Colonic mucosa (tissue), 4 donors: ENCODE data around the gene MUC20. TPM values are rescaled to one million over a fixed set of nuclear protein-coding genes. Genes with fewer than 3 reads are reported as not detected.

Experiments used
- DNase-seq: peaks from one replicate; pipeline ENCODE4 v3.0.0-alpha.2; 2020
- H3K27ac ChIP-seq: fragments of 200-600 bp; one replicate; pipeline ENCODE4 v1.8.0; 2021
- H3K27me3 ChIP-seq: fragments of 200-600 bp; one replicate; pipeline ENCODE4 v1.8.0; 2021
- H3K36me3 ChIP-seq: fragments of 200-600 bp; one replicate; pipeline ENCODE4 v1.8.0; 2021
- H3K4me1 ChIP-seq: fragments of 200-600 bp; one replicate; pipeline ENCODE4 v1.8.0; 2021; ENCODE audit warnings: mild to moderate bottlenecking
- H3K4me3 ChIP-seq: fragments of 200-600 bp; one replicate; pipeline ENCODE4 v1.8.0; 2021
- H3K9ac ChIP-seq, 2 donors: one replicate each; pipeline ENCODE4 v1.7.0; 2013; ENCODE audit warnings: control low read depth in 2 of 2, low read depth in 2 of 2, low read length in 2 of 2
- H3K9me3 ChIP-seq: fragments of 200-600 bp; one replicate; pipeline ENCODE4 v1.8.0; 2021
- intact Hi-C: fragments of 100-400 bp; cut with DNase I; formaldehyde crosslinking; loops from one replicate; pipeline ENCODE4 v1.14.1; 2022
- total RNA-seq, 2 donors: library from RNA; stranded (reverse); fragmentation: NEBNext Ultra II Directional in 1 of 2; extraction: Animal tissue kit (Norgen Biotek cat#: 25700) in 1 of 2; gene quantifications; one replicate each; pipeline ENCODE4 v1.2.1, GENCODE V29; 2021
- TF ChIP-seq, protein P1 (sequence below): fragments of 200-600 bp; IDR thresholded peaks from one replicate; pipeline ENCODE4 v1.8.0; 2022; ENCODE audit warnings: antibody characterized with exemption, mild to moderate bottlenecking
- donor health status: healthy.
- donor health status: DM: no; HTN: no; CAD: no.
- donor health status: DM: no; HTN: no; CAD: no.

MUC20 gene
- total RNA-seq, 2 donors from 2014 or later = 58.1 to 170 TPM

DNA sequence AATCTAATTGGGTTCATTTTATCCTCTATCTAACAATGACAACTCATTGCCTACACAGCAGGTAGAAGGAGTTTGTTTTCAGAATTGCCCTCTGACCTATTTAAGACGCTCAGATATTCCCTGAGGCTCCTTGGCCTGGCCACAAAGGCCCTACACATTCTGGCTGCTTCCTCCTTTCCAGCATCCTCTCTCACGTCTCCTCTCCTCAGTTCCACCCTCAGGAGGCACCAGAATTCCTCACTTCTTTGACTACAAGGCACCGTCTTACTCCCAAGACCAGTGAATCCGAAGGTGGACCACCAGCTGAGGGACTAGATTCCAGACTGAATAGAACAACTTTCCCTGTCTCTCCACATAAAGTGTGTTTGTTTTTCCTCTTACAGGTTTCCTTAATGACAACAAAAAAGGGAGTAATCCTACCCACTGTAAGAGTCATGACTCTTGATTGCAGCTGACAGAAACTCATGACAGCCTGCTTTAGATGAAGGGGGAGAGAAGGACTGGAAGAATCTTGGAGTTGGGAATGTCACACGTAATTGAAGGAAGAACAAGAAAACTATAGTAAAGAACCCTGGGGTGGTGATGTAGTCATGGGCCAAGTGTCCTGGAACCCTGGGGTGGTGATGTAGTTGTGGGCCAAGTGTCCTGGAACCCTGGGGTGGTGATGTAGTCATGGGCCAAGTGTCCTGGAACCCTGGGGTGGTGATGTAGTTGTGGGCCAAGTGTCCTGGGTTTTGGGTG is 22.0 kb upstream of the MUC20 start:
- no peak for DNase-seq
- TF ChIP-seq, protein P1, sequence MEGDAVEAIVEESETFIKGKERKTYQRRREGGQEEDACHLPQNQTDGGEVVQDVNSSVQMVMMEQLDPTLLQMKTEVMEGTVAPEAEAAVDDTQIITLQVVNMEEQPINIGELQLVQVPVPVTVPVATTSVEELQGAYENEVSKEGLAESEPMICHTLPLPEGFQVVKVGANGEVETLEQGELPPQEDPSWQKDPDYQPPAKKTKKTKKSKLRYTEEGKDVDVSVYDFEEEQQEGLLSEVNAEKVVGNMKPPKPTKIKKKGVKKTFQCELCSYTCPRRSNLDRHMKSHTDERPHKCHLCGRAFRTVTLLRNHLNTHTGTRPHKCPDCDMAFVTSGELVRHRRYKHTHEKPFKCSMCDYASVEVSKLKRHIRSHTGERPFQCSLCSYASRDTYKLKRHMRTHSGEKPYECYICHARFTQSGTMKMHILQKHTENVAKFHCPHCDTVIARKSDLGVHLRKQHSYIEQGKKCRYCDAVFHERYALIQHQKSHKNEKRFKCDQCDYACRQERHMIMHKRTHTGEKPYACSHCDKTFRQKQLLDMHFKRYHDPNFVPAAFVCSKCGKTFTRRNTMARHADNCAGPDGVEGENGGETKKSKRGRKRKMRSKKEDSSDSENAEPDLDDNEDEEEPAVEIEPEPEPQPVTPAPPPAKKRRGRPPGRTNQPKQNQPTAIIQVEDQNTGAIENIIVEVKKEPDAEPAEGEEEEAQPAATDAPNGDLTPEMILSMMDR = no peak
- H3K36me3 ChIP-seq = peaks cover 12% of the 10 kb centered on the region
- no peak overlapping the region for H3K4me3 ChIP-seq
- no peaks in the 10 kb centered on the region for H3K9me3 ChIP-seq
- H3K27ac ChIP-seq = no peak overlapping the region
- no peaks in the 10 kb centered on the region for H3K4me1 ChIP-seq
- H3K27me3 ChIP-seq = no peaks in the 10 kb centered on the region
- H3K9ac ChIP-seq = no peak overlapping the region
- intact Hi-C loops = no loop called here

DNA sequence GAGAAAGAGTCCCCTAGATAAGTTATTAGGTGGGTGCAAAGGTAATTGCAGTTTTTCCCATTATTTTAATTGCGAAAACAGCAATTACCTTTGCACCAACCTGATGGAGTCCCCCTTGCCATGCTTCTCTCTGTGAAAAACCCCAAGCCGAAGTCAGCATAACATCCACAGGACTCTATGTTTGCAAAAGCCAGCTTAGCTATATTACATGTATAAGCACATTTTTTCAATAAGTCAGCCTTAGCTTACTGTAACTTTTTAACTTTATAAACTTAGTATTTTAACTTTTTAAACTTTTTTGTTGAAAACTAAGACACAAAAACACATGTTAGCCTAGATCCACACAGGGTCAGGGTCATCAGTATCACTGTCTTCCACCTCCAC is 21.4 kb upstream of the MUC20 start:
- H3K27ac ChIP-seq = no peak overlapping the region
- no peak for DNase-seq
- intact Hi-C loops = no loop called here

DNA sequence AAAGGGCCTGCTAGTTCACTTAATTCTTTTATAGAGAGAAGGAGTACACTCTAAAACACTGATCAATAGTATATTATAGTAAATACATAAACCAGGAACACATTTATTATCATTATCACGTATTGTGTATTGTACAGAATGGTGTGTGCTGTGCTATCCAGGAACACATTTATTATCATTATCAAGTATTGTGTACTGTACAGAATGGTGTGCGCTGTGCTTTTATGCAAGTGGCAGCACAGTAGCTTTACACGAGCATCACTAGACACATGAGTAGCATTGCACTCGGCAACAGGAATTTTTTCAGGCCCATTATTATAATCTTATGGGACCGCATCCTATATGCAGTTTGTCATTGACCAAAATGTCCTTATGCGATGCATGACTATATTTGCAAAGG is 20.9 kb upstream of the MUC20 start:
- H3K27ac ChIP-seq = no peak overlapping the region
- TF ChIP-seq, protein P1 = no peak
- intact Hi-C loops = no loop called here

More for the DNA sequence above, 21.4 kb upstream of the MUC20 start:
- no peaks in the 10 kb centered on the region for H3K4me1 ChIP-seq
- TF ChIP-seq, protein P1 = no peak
- no peaks in the 10 kb centered on the region for H3K27me3 ChIP-seq
- no peaks in the 10 kb centered on the region for H3K9me3 ChIP-seq
- H3K36me3 ChIP-seq = peaks cover 6% of the 10 kb centered on the region
- H3K4me3 ChIP-seq = no peak overlapping the region
- no peak overlapping the region for H3K9ac ChIP-seq

DNA sequence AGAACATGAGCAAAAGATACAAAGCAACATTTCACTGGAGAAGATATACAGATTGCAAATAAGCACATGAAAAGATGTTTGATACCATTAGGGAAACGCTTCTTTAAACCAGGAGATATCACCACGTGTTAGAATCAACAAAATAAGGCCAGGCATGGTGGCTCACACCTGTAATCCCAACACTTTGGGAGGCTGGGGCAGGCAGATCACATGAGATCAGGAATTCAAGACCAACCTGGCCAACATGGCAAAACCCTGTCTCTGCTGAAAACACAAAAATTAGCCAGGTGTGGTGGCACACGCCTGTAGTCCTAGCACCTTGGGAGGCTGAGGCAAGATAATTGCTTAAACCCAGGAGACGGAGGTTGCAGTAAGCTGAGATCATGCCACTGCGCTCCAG is 20.5 kb upstream of the MUC20 start:
- H3K9ac ChIP-seq = no peak overlapping the region
- intact Hi-C loops = no loop called here
- no peaks in the 10 kb centered on the region for H3K4me1 ChIP-seq
- no peaks in the 10 kb centered on the region for H3K9me3 ChIP-seq
- H3K36me3 ChIP-seq = peaks cover 6% of the 10 kb centered on the region
- no peak overlapping the region for H3K27ac ChIP-seq
- TF ChIP-seq, protein P1 = no peak
- H3K27me3 ChIP-seq = no peaks in the 10 kb centered on the region
- H3K4me3 ChIP-seq = no peak overlapping the region
- DNase-seq = no peak

More for the DNA sequence above, 20.9 kb upstream of the MUC20 start:
- Histone ChIP-seq H3K27me3 (no peaks in the 10 kb centered on the region), H3K9me3 (no peaks in the 10 kb centered on the region), H3K36me3 (peaks cover 6% of the 10 kb centered on the region), H3K4me3 (no peak overlapping the region), H3K9ac (no peak overlapping the region), H3K4me1 (no peaks in the 10 kb centered on the region)
- no peak for DNase-seq

DNA sequence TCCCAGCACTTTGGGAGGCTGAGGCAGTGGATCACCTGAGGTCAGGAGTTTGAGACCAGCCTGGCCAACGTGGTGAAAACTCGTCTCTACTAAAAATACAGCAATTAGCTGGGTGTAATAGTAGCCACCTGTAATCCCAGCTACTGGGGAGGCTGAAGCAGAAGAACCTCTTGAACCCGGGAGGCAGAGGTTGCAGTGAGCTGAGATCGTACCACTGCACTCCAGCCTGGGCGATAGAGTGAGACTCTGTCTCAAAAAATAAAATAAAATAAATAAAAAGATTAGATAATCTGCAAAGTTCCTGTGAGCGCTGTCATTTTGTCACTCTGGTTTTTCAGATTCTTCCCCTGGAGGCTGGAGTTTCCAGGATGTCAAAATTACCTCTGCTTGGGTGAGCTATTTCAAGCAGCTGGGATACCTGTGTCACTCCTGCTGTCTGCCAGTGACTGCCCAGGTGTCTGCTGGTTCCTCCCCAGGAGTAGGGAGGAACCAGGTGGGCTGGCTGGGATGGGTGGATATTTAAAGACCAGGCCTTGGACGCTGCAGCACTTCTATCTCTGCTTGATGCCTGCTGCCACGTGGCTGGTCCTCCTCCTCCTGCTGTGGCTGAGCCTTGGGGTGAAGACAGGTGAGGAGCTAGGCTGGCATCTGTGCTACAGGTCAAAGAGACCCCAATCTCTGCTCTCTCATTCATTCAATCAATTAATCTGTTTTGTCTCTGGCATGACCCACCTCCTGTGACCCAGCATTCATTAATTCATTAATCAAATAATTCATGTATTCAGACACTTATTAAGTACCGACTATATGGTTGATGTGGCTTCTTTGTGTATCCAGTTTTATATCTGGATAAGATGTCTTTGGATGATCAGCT is 19.5 kb upstream of the MUC20 start:
- H3K9ac ChIP-seq = no peak overlapping the region
- H3K36me3 ChIP-seq = peaks cover 6% of the 10 kb centered on the region
- no peak overlapping the region for H3K4me3 ChIP-seq
- H3K4me1 ChIP-seq = no peaks in the 10 kb centered on the region
- H3K9me3 ChIP-seq = no peaks in the 10 kb centered on the region
- no peaks in the 10 kb centered on the region for H3K27me3 ChIP-seq
- DNase-seq = no peak
- no peak overlapping the region for H3K27ac ChIP-seq
- TF ChIP-seq, protein P1 = no peak
- intact Hi-C loops = no loop called here
